Measurements from ENCODE around the gene KIR2DL3.
"Not testable (repeated sequence)": the region's sequence is repeated elsewhere in the genome, so short reads cannot be mapped to it uniquely, and the experiment has no call there.

DNA sequence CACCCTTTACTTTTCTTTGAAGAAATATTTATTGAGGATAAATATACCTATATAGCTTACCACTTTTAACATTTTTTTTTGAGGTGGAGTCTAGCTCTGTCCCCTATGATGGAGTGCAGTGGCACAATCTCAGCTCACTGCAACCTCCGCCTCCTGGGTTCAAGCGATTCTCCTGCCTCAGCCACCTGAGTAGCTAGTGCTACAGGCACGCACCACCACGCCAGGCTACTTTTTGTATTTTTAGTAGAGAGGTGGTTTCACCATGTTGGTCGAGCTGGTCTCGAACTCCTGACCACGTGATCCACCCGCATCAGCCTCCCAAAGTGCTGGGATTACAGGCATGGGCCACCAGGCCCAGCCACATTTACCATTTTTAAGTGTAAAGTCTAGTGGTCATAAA lies 37.5 kb downstream of the KIR2DL3 start:
- TF ChIP-seq, protein P1, sequence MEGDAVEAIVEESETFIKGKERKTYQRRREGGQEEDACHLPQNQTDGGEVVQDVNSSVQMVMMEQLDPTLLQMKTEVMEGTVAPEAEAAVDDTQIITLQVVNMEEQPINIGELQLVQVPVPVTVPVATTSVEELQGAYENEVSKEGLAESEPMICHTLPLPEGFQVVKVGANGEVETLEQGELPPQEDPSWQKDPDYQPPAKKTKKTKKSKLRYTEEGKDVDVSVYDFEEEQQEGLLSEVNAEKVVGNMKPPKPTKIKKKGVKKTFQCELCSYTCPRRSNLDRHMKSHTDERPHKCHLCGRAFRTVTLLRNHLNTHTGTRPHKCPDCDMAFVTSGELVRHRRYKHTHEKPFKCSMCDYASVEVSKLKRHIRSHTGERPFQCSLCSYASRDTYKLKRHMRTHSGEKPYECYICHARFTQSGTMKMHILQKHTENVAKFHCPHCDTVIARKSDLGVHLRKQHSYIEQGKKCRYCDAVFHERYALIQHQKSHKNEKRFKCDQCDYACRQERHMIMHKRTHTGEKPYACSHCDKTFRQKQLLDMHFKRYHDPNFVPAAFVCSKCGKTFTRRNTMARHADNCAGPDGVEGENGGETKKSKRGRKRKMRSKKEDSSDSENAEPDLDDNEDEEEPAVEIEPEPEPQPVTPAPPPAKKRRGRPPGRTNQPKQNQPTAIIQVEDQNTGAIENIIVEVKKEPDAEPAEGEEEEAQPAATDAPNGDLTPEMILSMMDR (IDR thresholded peaks at IDR 0.05; ENCODE audit: insufficient read depth, low read length, poor library complexity, severe bottlenecking): not testable (repeated sequence)
- TF ChIP-seq EZH2phosphoT487 (conservative IDR thresholded peaks at IDR 0.05; ENCODE audit: low read length): not testable (repeated sequence)
